ENCODE results near the gene YWHAG. TPM values are rescaled to one million over a fixed set of nuclear protein-coding genes. Genes with fewer than 3 reads are reported as not detected.

Gene YWHAG
- total and polyA plus RNA-seq, 2 of the 13 experiments (the other 11 are each of a cell fraction or from before 2014, with no cell fraction given): 36.9 to 67.5 TPM

GRCh38 chr7:76314042-76314721 lies 44.6 kb downstream of the YWHAG start (continued):
- TF ChIP-seq, protein P1, sequence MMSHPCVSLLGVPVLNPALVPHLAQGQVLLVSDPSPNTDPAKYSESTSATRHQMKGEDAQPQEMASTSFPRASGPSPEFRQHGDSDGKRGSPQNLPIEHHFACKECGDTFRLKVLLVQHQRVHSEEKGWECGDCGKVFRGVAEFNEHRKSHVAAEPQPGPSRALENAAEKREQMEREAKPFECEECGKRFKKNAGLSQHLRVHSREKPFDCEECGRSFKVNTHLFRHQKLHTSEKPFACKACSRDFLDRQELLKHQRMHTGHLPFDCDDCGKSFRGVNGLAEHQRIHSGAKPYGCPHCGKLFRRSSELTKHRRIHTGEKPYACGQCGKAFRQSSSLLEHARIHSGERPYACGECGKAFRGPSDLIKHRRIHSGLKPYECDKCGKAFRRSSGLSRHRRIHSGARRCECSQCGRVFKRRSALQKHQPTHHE (CRISPR knock-in tag; IDR thresholded peaks at IDR 0.05; ENCODE audit: borderline replicate concordance): no peak
- TF ChIP-seq MATR3 (CRISPR knock-in tag; IDR thresholded peaks at IDR 0.05) (no peak), GABPA (IDR thresholded peaks at IDR 0.05; ENCODE audit: low read depth, low read length) (no peak), GABPA (CRISPR knock-in tag; IDR thresholded peaks at IDR 0.05; ENCODE audit: low read depth) (peak; percentile 26; the same call in 1 of the 2 replicates), RELA (CRISPR knock-in tag; IDR thresholded peaks at IDR 0.05) (no peak), KDM4B (CRISPR knock-in tag; IDR thresholded peaks at IDR 0.05) (peak; percentile 82; the same call in 1 of the 2 replicates), KAT8 (CRISPR knock-in tag; IDR thresholded peaks at IDR 0.05) (peak; percentile 82), KLF13 (CRISPR knock-in tag; IDR thresholded peaks at IDR 0.05) (no peak; the same call in 1 of the 2 replicates), ZNF333 (CRISPR knock-in tag; IDR thresholded peaks at IDR 0.05; ENCODE audit: borderline replicate concordance) (0 out of 2 replicates have a peak, but pooled peaks have one; percentile 27), ZFY (CRISPR knock-in tag; IDR thresholded peaks at IDR 0.05) (peak; percentile 35; the same call in 1 of the 2 replicates), SAP130 (CRISPR knock-in tag; IDR thresholded peaks at IDR 0.05; ENCODE audit: low read depth) (peak; percentile 70), SAFB2 (CRISPR knock-in tag; IDR thresholded peaks at IDR 0.05; ENCODE audit: borderline replicate concordance, low read depth) (no peak), SRSF4 (IDR thresholded peaks at IDR 0.05; ENCODE audit: low read depth, low read length, poor library complexity, severe bottlenecking) (no peak), RXRA (CRISPR knock-in tag; IDR thresholded peaks at IDR 0.05) (peak; percentile 68; the same call in 1 of the 2 replicates), GFI1 (CRISPR knock-in tag; IDR thresholded peaks at IDR 0.05; ENCODE audit: borderline replicate concordance) (peak; percentile 53; the same call in 1 of the 2 replicates), HMGA1 (CRISPR knock-in tag; conservative IDR thresholded peaks at IDR 0.05) (no peak), MYNN (CRISPR knock-in tag; IDR thresholded peaks at IDR 0.05; ENCODE audit: low read depth) (0 out of 2 replicates have a peak, but pooled peaks have one; percentile 54), MAFK (conservative IDR thresholded peaks at IDR 0.05 in 1 of 2, IDR thresholded peaks at IDR 0.05 in 1 of 2; ENCODE audit: low read length in 2 of 2) (no peak), ZNF598 (CRISPR knock-in tag; IDR thresholded peaks at IDR 0.05; ENCODE audit: borderline replicate concordance) (no peak), HDAC2 (CRISPR knock-in tag; IDR thresholded peaks at IDR 0.05) (peak; percentile 80), MED1 (CRISPR knock-in tag; IDR thresholded peaks at IDR 0.05) (peak; percentile 73; the same call in 1 of the 2 replicates), BRF2 (CRISPR knock-in tag; IDR thresholded peaks at IDR 0.05) (no peak), ZNF235 (CRISPR knock-in tag; IDR thresholded peaks at IDR 0.05; ENCODE audit: borderline replicate concordance) (no peak), PAF1 (CRISPR knock-in tag; IDR thresholded peaks at IDR 0.05) (no peak)
- TF ChIP-seq, protein P2, sequence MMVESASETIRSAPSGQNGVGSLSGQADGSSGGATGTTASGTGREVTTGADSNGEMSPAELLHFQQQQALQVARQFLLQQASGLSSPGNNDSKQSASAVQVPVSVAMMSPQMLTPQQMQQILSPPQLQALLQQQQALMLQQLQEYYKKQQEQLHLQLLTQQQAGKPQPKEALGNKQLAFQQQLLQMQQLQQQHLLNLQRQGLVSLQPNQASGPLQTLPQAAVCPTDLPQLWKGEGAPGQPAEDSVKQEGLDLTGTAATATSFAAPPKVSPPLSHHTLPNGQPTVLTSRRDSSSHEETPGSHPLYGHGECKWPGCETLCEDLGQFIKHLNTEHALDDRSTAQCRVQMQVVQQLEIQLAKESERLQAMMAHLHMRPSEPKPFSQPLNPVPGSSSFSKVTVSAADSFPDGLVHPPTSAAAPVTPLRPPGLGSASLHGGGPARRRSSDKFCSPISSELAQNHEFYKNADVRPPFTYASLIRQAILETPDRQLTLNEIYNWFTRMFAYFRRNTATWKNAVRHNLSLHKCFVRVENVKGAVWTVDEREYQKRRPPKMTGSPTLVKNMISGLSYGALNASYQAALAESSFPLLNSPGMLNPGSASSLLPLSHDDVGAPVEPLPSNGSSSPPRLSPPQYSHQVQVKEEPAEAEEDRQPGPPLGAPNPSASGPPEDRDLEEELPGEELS (CRISPR knock-in tag; IDR thresholded peaks at IDR 0.05): peak; percentile 49; the same call in 1 of the 2 replicates
- TF ChIP-seq, protein P3, sequence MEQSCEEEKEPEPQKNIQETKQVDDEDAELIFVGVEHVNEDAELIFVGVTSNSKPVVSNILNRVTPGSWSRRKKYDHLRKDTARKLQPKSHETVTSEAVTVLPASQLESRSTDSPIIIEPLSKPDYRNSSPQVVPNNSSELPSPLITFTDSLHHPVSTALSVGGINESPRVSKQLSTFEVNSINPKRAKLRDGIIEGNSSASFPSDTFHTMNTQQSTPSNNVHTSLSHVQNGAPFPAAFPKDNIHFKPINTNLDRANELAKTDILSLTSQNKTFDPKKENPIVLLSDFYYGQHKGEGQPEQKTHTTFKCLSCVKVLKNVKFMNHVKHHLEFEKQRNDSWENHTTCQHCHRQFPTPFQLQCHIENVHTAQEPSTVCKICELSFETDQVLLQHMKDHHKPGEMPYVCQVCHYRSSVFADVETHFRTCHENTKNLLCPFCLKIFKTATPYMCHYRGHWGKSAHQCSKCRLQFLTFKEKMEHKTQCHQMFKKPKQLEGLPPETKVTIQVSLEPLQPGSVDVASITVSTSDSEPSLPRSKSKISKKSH (CRISPR knock-in tag; IDR thresholded peaks at IDR 0.05; ENCODE audit: borderline replicate concordance): 0 out of 2 replicates have a peak, but pooled peaks have one; percentile 58
